Loucy (cell line): ENCODE results near the gene ZSWIM5.

ENCODE experiments used
- H2AFZ ChIP-seq: fragments of 200-600 bp; sonication (generic); 2 replicates; pipeline ENCODE4 v1.6.0; 2016; ENCODE audit warnings: antibody characterized with exemption, mild to moderate bottlenecking, low read length, moderate library complexity
- H3F3A ChIP-seq: fragments of 200-600 bp; 2 replicates; pipeline ENCODE4 v1.6.0; 2016; ENCODE audit warnings: antibody characterized with exemption, low read depth, mild to moderate bottlenecking
- H3K27me3 ChIP-seq: fragments of 200-600 bp; sonication (generic); 2 replicates; pipeline ENCODE4 v1.6.1; 2014; ENCODE audit warnings: low read length, mild to moderate bottlenecking; ENCODE audit not compliant: insufficient read depth, poor library complexity, severe bottlenecking
- H3K36me3 ChIP-seq: fragments of 200-600 bp; sonication (generic); 2 replicates; pipeline ENCODE4 v1.6.1; 2016; ENCODE audit warnings: low read length; ENCODE audit not compliant: insufficient read depth
- H3K4me1 ChIP-seq: fragments of 200-600 bp; sonication (generic); 2 replicates; pipeline ENCODE4 v1.5.1; 2014; ENCODE audit warnings: low read length, mild to moderate bottlenecking; ENCODE audit not compliant: insufficient read depth, poor library complexity, severe bottlenecking
- H3K4me2 ChIP-seq: fragments of 200-600 bp; sonication (generic); 2 replicates; pipeline ENCODE4 v1.6.0; 2014; ENCODE audit warnings: antibody characterized with exemption, low read length, low read depth, mild to moderate bottlenecking; ENCODE audit not compliant: poor library complexity, severe bottlenecking
- H3K4me3 ChIP-seq: fragments of 200-600 bp; sonication (generic); 2 replicates; pipeline ENCODE4 v1.5.1; 2014; ENCODE audit warnings: low read length, mild to moderate bottlenecking, mixed read lengths; ENCODE audit not compliant: poor library complexity, severe bottlenecking
- H3K79me2 ChIP-seq: fragments of 200-600 bp; sonication (generic); 2 replicates; pipeline ENCODE4 v1.6.1; 2014; ENCODE audit warnings: low read length; ENCODE audit not compliant: insufficient read depth
- H3K9ac ChIP-seq: fragments of 200-600 bp; sonication (generic); 2 replicates; pipeline ENCODE4 v1.6.0; 2014; ENCODE audit warnings: mild to moderate bottlenecking, low read depth, low read length, moderate library complexity; ENCODE audit not compliant: poor library complexity, severe bottlenecking
- H3K9me2 ChIP-seq: fragments of 200-600 bp; sonication (generic); replicated peaks from 2 replicates; pipeline ENCODE4 v1.6.1; 2016; ENCODE audit warnings: low read depth, low read length, mixed read lengths
- H3K9me3 ChIP-seq: fragments of 200-600 bp; sonication (generic); 2 replicates; pipeline ENCODE4 v1.6.1; 2014; ENCODE audit warnings: mild to moderate bottlenecking, antibody characterized with exemption, low read length, low read depth; ENCODE audit not compliant: insufficient read depth
- H4K20me1 ChIP-seq: fragments of 200-600 bp; sonication (generic); 2 replicates; pipeline ENCODE4 v1.6.0; 2014; ENCODE audit warnings: antibody characterized with exemption, low read length, mild to moderate bottlenecking; ENCODE audit not compliant: insufficient read depth, poor library complexity, severe bottlenecking
- EZH2phosphoT487 ChIP-seq: fragments of 200-600 bp; IDR thresholded peaks from 2 replicates; pipeline ENCODE4 v1.6.1; 2018; ENCODE audit warnings: antibody characterized with exemption, mild to moderate bottlenecking, moderate library complexity, borderline replicate concordance
- TF ChIP-seq, protein P1 (sequence below): fragments of 200-600 bp; sonication (generic); conservative IDR thresholded peaks from 2 replicates; pipeline ENCODE4 v1.5.1; 2014; ENCODE audit warnings: mild to moderate bottlenecking, antibody characterized with exemption, low read length

Gene ZSWIM5

DNA sequence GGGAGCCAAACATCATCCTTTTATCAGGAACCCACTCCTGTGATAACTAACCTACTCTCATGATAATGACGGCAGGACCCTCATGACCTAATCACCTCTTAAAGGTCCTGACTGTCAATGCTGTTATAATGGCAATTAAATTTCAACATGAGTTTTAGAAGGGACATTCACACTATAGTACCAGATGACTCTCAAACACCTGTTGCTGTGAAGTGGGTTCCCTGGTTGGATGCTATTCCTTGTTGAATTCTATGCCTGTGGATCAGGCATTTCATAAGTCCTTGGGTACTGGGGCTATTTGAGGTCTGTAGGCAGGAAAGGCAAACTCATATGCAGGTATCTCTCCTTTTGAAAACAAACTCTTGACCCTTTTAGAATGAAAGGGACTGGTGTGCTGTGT is 7.5 kb upstream of the ZSWIM5 start:
- H3K27me3 ChIP-seq, result no peaks in the 10 kb centered on the region
- no peak overlapping the region for H3K4me3 ChIP-seq
- no peaks in the 10 kb centered on the region for H3K79me2 ChIP-seq
- H3K9me2 ChIP-seq, result no peaks in the 10 kb centered on the region
- H3K36me3 ChIP-seq, result no peaks in the 10 kb centered on the region
- H3K4me2 ChIP-seq, result no peak overlapping the region
- H3K9me3 ChIP-seq, result no peaks in the 10 kb centered on the region
- no peak for TF ChIP-seq EZH2phosphoT487
- TF ChIP-seq, protein P1, sequence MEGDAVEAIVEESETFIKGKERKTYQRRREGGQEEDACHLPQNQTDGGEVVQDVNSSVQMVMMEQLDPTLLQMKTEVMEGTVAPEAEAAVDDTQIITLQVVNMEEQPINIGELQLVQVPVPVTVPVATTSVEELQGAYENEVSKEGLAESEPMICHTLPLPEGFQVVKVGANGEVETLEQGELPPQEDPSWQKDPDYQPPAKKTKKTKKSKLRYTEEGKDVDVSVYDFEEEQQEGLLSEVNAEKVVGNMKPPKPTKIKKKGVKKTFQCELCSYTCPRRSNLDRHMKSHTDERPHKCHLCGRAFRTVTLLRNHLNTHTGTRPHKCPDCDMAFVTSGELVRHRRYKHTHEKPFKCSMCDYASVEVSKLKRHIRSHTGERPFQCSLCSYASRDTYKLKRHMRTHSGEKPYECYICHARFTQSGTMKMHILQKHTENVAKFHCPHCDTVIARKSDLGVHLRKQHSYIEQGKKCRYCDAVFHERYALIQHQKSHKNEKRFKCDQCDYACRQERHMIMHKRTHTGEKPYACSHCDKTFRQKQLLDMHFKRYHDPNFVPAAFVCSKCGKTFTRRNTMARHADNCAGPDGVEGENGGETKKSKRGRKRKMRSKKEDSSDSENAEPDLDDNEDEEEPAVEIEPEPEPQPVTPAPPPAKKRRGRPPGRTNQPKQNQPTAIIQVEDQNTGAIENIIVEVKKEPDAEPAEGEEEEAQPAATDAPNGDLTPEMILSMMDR, result no peak
- H2AFZ ChIP-seq, result no peak overlapping the region
- H3K4me1 ChIP-seq, result no peaks in the 10 kb centered on the region
- no peaks in the 10 kb centered on the region for H3F3A ChIP-seq
- H4K20me1 ChIP-seq, result no peaks in the 10 kb centered on the region
- no peak overlapping the region for H3K9ac ChIP-seq

DNA sequence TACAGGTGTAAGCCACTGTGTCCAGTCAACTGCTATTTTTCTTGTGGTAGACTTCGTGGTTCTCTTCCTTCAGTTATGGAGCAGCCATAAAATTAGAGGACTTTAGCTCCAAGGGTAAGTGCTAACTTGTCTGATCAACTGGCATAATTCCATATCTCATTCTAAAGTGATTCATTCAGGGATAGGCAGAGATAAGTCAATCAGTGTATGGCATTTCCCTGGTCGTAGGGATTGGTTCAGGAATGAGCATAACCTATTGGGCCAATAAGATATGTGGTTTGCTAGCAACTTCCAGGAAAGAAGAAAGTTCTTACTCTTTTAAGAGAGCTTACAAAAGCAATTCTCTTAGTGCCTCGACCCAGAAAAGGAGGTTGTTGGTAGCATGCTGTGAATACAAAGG is 4.7 kb upstream of the ZSWIM5 start:
- no peak overlapping the region for H3K9ac ChIP-seq
- H3K9me2 ChIP-seq, result no peaks in the 10 kb centered on the region
- no peaks in the 10 kb centered on the region for H3K79me2 ChIP-seq
- H2AFZ ChIP-seq, result no peak overlapping the region
- no peaks in the 10 kb centered on the region for H3K27me3 ChIP-seq
- peaks cover 8% of the 10 kb centered on the region for H3K4me1 ChIP-seq
- H3K4me2 ChIP-seq, result no peak overlapping the region
- H3K36me3 ChIP-seq, result no peaks in the 10 kb centered on the region
- H3F3A ChIP-seq, result no peaks in the 10 kb centered on the region
- no peaks in the 10 kb centered on the region for H3K9me3 ChIP-seq
- no peak for TF ChIP-seq EZH2phosphoT487
- H4K20me1 ChIP-seq, result no peaks in the 10 kb centered on the region
- no peak overlapping the region for H3K4me3 ChIP-seq

DNA sequence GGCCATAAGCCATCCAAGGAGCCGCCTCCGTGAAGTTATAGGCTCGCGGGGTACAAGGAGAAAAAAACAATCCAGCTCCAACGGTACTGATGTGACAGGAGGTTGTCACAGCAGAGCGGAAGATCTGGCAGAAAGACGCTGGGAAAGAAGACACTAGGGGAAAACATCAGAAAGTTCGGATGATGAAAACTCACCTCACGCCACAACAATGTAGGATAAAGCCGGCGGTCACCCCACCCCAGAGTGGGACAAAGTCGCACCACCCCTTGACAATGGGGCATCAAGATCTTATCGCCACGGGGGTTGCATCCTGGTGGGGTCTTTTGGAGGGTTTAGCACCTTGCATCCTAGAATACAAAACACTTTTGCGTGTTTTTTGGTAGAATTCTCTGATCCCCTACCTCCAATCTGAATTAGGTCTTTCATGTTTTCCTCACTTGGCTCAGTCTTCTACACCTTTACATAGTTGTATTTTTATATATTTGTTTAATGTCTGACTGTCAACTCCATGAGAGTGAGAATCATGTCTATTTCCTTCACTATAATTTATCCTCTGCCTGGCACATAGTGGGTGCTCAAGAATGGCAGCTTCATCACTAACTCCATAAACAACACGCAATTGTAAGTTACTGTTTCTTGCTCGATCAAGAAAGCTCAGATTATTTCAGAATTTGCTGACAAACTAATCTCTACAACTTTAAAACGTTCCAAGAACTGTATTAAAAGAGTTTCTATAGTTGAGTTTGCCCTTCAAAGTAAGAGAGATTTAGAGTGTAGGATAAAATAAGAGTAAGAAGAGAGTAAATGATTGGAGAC is 611 bp upstream of the ZSWIM5 start:
- H3K4me2 ChIP-seq, result peak overlapping the region; percentile 87
- H2AFZ ChIP-seq, result peak overlapping the region; percentile 99
- H3K9ac ChIP-seq, result peak overlapping the region; percentile 81
- H3K4me3 ChIP-seq, result peak overlapping the region; percentile 90
- peaks cover 8% of the 10 kb centered on the region for H4K20me1 ChIP-seq
- H3K9me3 ChIP-seq, result no peaks in the 10 kb centered on the region
- TF ChIP-seq, protein P1, result no peak
- TF ChIP-seq EZH2phosphoT487, result no peak
- H3K9me2 ChIP-seq, result no peaks in the 10 kb centered on the region
- H3K4me1 ChIP-seq, result peaks cover 40% of the 10 kb centered on the region
- H3K27me3 ChIP-seq, result no peaks in the 10 kb centered on the region
- peaks cover 32% of the 10 kb centered on the region; the same call in 1 of the 2 replicates for H3K79me2 ChIP-seq
- no peaks in the 10 kb centered on the region for H3K36me3 ChIP-seq
- H3F3A ChIP-seq, result peaks cover 13% of the 10 kb centered on the region; the same call in 1 of the 2 replicates
